ENCODE data around the gene PRKN.

GRCh38 chr6:162267641-162268040, 459.9 kb downstream of the PRKN start:
- no peak for TF ChIP-seq CTCF (conservative IDR thresholded peaks at IDR 0.05)
- TF ChIP-seq EZH2 (IDR thresholded peaks at IDR 0.05; ENCODE audit: low read depth), result no peak
